ENCODE measurements around the gene ATP6V0D1. TPM values are rescaled to one million over a fixed set of nuclear protein-coding genes. Genes with fewer than 3 reads are reported as not detected.
A peak's percentile ranks its signal among the peaks of the same experiment; 100 is the strongest.

Gene ATP6V0D1
- total RNA-seq, 1 donor from 2014 or later = 31.8 TPM

- DNase-seq = no peak
- Mint-ChIP-seq H3K36me3 (ENCODE audit: low read depth) (no peaks in the 10 kb centered on the region), H3K4me1 (peaks cover 4% of the 10 kb centered on the region), H3K9me3 (no peaks in the 10 kb centered on the region), H3K27ac (no peak overlapping the region), H3K4me3 (peak overlapping the region; percentile 64), H3K27me3 (peaks cover 49% of the 10 kb centered on the region)
- intact Hi-C loops (cut with micrococcal nuclease) = loop anchor here (10.0 kb wide), 1 partner anchor 49 kb away; no protein-coding TSS in a partner anchor
Observed at GRCh38 chr16:67393788-67394154, 87.2 kb downstream of the ATP6V0D1 start.

GRCh38 chr16:67393111-67393787, 87.7 kb downstream of the ATP6V0D1 start, which contains the start of gene TPPP3:
TSS of gene TPPP3 (minus strand) at chr16:67393498. CDS start at chr16:67391111, 2,387 bp downstream.
- Mint-ChIP-seq H3K4me1 (peaks cover 4% of the 10 kb centered on the region), H3K36me3 (ENCODE audit: low read depth) (no peaks in the 10 kb centered on the region), H3K27me3 (peaks cover 49% of the 10 kb centered on the region), H3K4me3 (peak within 1 kb of the TSS; percentile 64), H3K27ac (peak within 1 kb of the TSS; percentile 62), H3K9me3 (no peaks in the 10 kb centered on the region)
- DNase-seq = peak; percentile 84
- intact Hi-C loops (cut with micrococcal nuclease) = loop anchor here (10.0 kb wide), 1 partner anchor 48 kb away; no protein-coding TSS in a partner anchor

GRCh38 chr16:67392301-67393059, 88.5 kb downstream of the ATP6V0D1 start:
- Mint-ChIP-seq H3K27me3 (peaks cover 50% of the 10 kb centered on the region), H3K4me3 (no peak overlapping the region), H3K36me3 (ENCODE audit: low read depth) (no peaks in the 10 kb centered on the region), H3K27ac (no peak overlapping the region), H3K4me1 (peaks cover 4% of the 10 kb centered on the region), H3K9me3 (no peaks in the 10 kb centered on the region)
- no peak for DNase-seq
- intact Hi-C loops (cut with micrococcal nuclease) = loop anchor here (10.0 kb wide), 1 partner anchor 48 kb away; no protein-coding TSS in a partner anchor

- intact Hi-C loops (cut with micrococcal nuclease) = loop anchor here (10.0 kb wide), 1 partner anchor 47 kb away; no protein-coding TSS in a partner anchor
Observed at GRCh38 chr16:67391424-67392300, 89.3 kb downstream of the ATP6V0D1 start.

GRCh38 chr16:67390816-67391423, 90.0 kb downstream of the ATP6V0D1 start:
- no peak overlapping the region for H3K27ac Mint-ChIP-seq
- DNase-seq = no peak
- H3K4me1 Mint-ChIP-seq = peaks cover 4% of the 10 kb centered on the region
- no peak overlapping the region for H3K4me3 Mint-ChIP-seq
- intact Hi-C loops (cut with micrococcal nuclease) = loop anchor here (10.0 kb wide), 1 partner anchor 46 kb away; no protein-coding TSS in a partner anchor
- no peaks in the 10 kb centered on the region for H3K36me3 Mint-ChIP-seq (ENCODE audit: low read depth)
- H3K9me3 Mint-ChIP-seq = no peaks in the 10 kb centered on the region
- H3K27me3 Mint-ChIP-seq = peaks cover 55% of the 10 kb centered on the region

More at GRCh38 chr16:67391424-67392300, 89.3 kb downstream of the ATP6V0D1 start:
- Mint-ChIP-seq H3K27me3 (peaks cover 50% of the 10 kb centered on the region), H3K4me1 (peaks cover 4% of the 10 kb centered on the region), H3K9me3 (no peaks in the 10 kb centered on the region), H3K27ac (no peak overlapping the region), H3K36me3 (ENCODE audit: low read depth) (no peaks in the 10 kb centered on the region), H3K4me3 (no peak overlapping the region)
- no peak for DNase-seq

- H3K27ac Mint-ChIP-seq = no peak overlapping the region
- H3K9me3 Mint-ChIP-seq = no peaks in the 10 kb centered on the region
- no peak for DNase-seq
- H3K27me3 Mint-ChIP-seq = peaks cover 56% of the 10 kb centered on the region
- intact Hi-C loops (cut with micrococcal nuclease) = loop anchor here (10.0 kb wide), 1 partner anchor 45 kb away; no protein-coding TSS in a partner anchor
- no peak overlapping the region for H3K4me3 Mint-ChIP-seq
- H3K36me3 Mint-ChIP-seq (ENCODE audit: low read depth) = no peaks in the 10 kb centered on the region
- peaks cover 4% of the 10 kb centered on the region for H3K4me1 Mint-ChIP-seq
Observed at GRCh38 chr16:67389911-67390815, 90.8 kb downstream of the ATP6V0D1 start.

GRCh38 chr16:67388591-67388990, 92.4 kb downstream of the ATP6V0D1 start:
- intact Hi-C loops (cut with micrococcal nuclease) = no loop called here
- Mint-ChIP-seq H3K4me3 (no peak overlapping the region), H3K27me3 (peaks cover 45% of the 10 kb centered on the region), H3K27ac (no peak overlapping the region), H3K9me3 (no peaks in the 10 kb centered on the region), H3K36me3 (ENCODE audit: low read depth) (no peaks in the 10 kb centered on the region), H3K4me1 (no peaks in the 10 kb centered on the region)
- no peak for DNase-seq

- peaks cover 43% of the 10 kb centered on the region for H3K27me3 Mint-ChIP-seq
- no peak overlapping the region for H3K4me3 Mint-ChIP-seq
- no peaks in the 10 kb centered on the region for H3K36me3 Mint-ChIP-seq (ENCODE audit: low read depth)
- no peaks in the 10 kb centered on the region for H3K9me3 Mint-ChIP-seq
- H3K4me1 Mint-ChIP-seq = no peaks in the 10 kb centered on the region
- H3K27ac Mint-ChIP-seq = no peak overlapping the region
- no peak for DNase-seq
- intact Hi-C loops (cut with micrococcal nuclease) = no loop called here
Observed at GRCh38 chr16:67388191-67388590, 92.8 kb downstream of the ATP6V0D1 start.

Other genes starting within 250 kb of the ATP6V0D1 start
- 128 TPM in 2 replicates for gene FHOD1, start 233.7 kb downstream of the ATP6V0D1 start, total RNA-seq
- 5.3 TPM in 2 replicates for gene SLC9A5, start 232.2 kb downstream of the ATP6V0D1 start, total RNA-seq
- gene PLEKHG4, start 201.6 kb downstream of the ATP6V0D1 start, total RNA-seq = 43.4 and 43.8 TPM in 2 replicates
- gene KCTD19, start 154.4 kb downstream of the ATP6V0D1 start, total RNA-seq = 1.0 and 1.3 TPM in 2 replicates
- gene LRRC36, start 154.3 kb downstream of the ATP6V0D1 start, total RNA-seq = 0.23 TPM in 1 of 2 replicates, not detected in the other
- gene TPPP3, start 87.7 kb downstream of the ATP6V0D1 start, total RNA-seq = not detected in 2 replicates
- 0.54 and 0.85 TPM in 2 replicates for gene ZDHHC1, start 64.7 kb downstream of the ATP6V0D1 start, total RNA-seq
- gene HSD11B2, start 50.0 kb downstream of the ATP6V0D1 start, total RNA-seq = 3.5 and 5.2 TPM in 2 replicates
- gene AGRP, start 2.4 kb upstream of the ATP6V0D1 start, total RNA-seq = not detected in 2 replicates
- 23.3 and 27.7 TPM in 2 replicates for gene RIPOR1, start 47.7 kb upstream of the ATP6V0D1 start, total RNA-seq
- 60.2 and 62.5 TPM in 2 replicates for gene CTCF, start 81.4 kb upstream of the ATP6V0D1 start, total RNA-seq
- 219 and 229 TPM in 2 replicates for gene CARMIL2, start 164.0 kb upstream of the ATP6V0D1 start, total RNA-seq
- gene ACD, start 179.1 kb upstream of the ATP6V0D1 start, total RNA-seq = 54.0 and 55.1 TPM in 2 replicates
- 13.5 and 14.0 TPM in 2 replicates for gene PARD6A, start 179.8 kb upstream of the ATP6V0D1 start, total RNA-seq
- 12.7 and 13.8 TPM in 2 replicates for gene ENKD1, start 185.6 kb upstream of the ATP6V0D1 start, total RNA-seq
- gene C16orf86, start 185.7 kb upstream of the ATP6V0D1 start, total RNA-seq = 0.68 and 1.5 TPM in 2 replicates
- gene GFOD2, start 238.2 kb upstream of the ATP6V0D1 start, total RNA-seq = 16.2 and 18.3 TPM in 2 replicates